Dedifferentiated amniotic fluid mesenchymal stem cell (primary cell): ENCODE measurements around the gene SLC11A2.
A peak's percentile ranks its signal among the peaks of the same experiment; 100 is the strongest.

Experiments used
- DNase-seq: peaks from one replicate; pipeline ENCODE4 v3.0.0-alpha.2; 2016; ENCODE audit errors: extremely low spot score

The SLC11A2 gene

GRCh38 chr12:51025836-51026638 is at the start of gene SLC11A2:
TSS of gene SLC11A2 (minus strand) at chr12:51026384. CDS start at chr12:51010728, 15,656 bp downstream.
- peak; percentile 87 for DNase-seq

- DNase-seq, result no peak
Measured at GRCh38 chr12:51075390-51075789, 49.2 kb upstream of the SLC11A2 start.

DNA sequence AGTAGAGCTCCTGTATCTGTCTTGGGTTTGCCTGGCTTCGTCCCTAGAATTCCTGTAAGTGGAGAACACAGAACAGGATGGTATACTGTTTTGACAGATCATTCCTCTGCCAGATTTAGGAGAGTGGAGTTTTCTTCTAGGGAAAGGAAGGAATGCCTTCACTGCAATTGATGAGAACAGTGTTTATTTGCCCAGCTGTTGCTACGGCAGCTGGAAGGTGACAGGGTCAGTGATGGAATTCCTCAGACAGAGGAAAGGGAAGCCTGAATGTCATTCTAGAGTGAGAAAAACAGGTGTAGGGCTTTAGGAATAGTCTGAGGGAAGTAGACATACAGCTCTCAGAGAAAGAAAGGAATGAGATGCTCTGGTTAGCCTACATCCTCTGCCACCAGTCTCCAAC is 45.5 kb upstream of the SLC11A2 start:
- no peak for DNase-seq

- no peak for DNase-seq
Measured at GRCh38 chr12:51070004-51070403, 43.8 kb upstream of the SLC11A2 start.

- DNase-seq, result no peak
Measured at GRCh38 chr12:51067771-51068170, 41.6 kb upstream of the SLC11A2 start.

DNA sequence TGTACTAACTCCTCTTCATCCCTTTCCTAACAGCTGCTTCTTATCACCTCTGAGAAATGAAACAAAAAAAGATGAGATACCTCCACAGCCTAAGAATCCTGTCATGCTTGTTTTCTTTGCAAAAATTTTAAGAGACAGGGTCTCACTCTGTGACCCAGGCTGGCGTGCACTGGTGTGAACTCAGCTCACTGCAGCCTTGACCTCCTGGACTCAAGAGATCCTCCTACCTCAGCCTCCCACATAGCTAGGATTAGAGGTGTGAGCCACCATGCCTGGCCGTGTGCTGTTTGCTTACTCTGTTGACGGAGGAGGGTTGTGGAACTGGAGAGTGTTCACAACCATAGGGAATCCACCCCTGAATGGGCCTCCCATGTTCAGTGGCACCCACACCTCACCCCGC is 41.0 kb upstream of the SLC11A2 start:
- no peak for DNase-seq

DNA sequence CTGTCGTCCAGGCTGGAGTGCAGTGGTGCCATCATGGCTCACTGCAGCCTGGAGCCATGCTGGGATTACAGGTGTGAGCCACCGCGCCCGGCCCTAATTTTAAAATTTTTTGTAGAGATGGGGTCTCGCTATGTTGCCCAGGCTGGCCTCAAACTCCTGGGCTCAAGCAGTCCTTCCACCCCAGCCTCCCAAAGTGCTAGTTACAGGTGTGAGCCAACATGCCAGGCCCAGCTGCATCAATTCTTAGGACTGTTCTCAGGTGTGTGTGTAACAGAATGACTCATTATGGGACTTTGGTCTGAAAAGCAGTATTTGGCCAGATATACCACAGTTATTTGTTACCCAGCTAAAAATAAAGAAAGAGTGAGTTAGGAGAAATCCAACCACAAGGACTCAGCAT is 39.3 kb upstream of the SLC11A2 start:
- DNase-seq, result no peak

DNA sequence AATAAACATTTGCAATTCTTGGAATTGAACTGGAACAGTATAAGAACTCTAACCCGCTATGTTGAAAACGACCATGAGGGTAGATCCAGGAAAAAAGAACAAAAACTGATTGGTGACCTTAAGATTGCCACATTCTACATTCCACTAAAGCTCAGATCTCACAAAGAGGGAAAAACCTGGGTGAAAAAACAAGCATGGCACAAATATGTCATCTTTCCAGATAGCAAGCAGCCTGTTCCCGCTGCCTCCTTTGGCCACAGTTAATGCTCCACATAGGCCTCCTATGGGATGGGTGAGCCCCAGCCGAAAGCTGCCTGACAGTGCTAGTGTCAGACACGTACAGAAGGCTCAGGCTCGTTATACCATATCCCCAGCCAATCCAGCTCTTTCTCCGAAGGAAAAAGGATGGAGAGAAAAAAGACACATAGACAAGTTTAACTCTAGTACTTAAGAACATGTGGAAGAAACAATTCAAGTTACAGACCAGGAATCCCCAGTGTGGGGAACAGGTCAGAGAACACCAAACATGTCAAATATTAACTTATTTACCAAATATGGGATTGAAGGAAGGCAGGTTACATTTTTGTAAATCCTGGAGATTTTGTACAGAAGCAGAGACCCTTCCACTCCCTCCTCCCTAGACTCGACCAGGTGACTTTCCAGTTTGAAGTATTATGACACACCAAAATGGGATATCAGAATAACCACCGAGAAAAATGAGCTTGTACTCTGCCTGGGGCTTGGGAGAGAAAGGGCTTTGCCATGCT is 36.6 kb upstream of the SLC11A2 start:
- no peak for DNase-seq

DNA sequence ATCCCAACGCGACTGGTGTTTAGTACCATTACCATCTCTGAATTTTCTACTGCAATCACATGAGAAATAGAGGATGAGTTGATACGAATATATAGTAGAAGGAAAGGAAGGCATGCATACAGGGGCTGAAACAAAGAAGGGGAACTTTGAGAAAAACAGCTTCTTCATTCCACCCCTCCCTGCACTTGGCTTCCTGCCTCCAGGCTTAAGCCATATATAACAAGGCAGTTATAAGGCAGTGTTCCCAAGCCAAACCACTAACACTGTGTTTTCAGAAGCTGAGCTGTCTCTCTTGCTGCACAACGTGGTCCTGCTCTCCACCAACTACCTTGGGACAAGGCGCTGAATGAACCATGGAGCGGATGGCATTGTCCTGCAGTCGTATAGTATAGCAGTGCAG is 32.9 kb upstream of the SLC11A2 start:
- DNase-seq, result no peak

- DNase-seq, result no peak
Measured at GRCh38 chr12:51056242-51056641, 30.1 kb upstream of the SLC11A2 start.

DNA sequence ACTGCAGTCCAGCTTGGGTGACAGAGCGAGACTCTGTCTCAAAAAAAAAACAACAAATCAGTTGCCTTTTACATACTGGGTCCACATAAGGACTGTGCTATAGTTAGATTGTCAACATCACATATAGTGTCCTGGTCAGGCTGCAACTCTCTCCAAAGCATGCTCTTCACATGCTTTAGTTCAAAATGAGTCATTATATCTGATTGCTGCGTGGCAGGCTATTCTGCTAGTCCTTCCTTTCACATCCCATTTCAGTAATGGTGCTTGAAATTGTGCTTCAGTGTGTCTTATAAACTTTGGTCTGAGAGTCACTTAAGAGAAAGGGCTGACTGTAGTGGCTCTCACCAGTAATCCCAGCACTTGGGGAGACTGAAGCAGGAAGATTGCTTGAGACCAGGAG is 28.9 kb upstream of the SLC11A2 start:
- no peak for DNase-seq

GRCh38 chr12:51051787-51052186 is 25.6 kb upstream of the SLC11A2 start:
- DNase-seq, result no peak

- DNase-seq, result no peak
Measured at GRCh38 chr12:51049525-51049924, 23.3 kb upstream of the SLC11A2 start.

DNA sequence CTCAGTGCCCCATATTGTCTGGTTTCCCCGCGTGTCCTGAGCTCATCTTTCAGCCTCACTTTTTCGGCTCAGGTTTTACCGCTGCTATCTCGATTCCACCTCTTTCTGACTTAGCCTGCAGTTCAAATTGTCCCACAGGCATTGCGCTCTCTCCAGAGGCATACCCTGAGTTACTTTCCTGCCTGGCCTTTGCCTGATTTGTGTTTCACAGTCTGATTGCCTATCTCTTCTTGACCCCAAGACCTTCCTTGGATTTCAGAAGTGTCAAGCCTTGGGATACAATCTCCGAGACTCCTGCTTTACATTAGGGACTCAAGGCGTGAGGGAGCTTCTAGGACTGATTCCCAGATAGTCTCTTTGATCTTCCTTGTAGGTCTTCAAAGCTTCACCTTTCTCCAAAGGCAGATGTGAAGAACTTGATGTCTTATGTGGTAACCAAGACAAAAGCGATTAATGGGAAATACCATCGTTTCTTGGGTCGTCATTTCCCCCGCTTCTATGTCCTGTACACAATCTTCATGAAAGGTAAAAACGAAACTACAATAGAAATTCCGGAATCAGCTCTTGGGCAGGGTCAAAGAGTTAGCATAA is 22.6 kb upstream of the SLC11A2 start:
- no peak for DNase-seq

DNA sequence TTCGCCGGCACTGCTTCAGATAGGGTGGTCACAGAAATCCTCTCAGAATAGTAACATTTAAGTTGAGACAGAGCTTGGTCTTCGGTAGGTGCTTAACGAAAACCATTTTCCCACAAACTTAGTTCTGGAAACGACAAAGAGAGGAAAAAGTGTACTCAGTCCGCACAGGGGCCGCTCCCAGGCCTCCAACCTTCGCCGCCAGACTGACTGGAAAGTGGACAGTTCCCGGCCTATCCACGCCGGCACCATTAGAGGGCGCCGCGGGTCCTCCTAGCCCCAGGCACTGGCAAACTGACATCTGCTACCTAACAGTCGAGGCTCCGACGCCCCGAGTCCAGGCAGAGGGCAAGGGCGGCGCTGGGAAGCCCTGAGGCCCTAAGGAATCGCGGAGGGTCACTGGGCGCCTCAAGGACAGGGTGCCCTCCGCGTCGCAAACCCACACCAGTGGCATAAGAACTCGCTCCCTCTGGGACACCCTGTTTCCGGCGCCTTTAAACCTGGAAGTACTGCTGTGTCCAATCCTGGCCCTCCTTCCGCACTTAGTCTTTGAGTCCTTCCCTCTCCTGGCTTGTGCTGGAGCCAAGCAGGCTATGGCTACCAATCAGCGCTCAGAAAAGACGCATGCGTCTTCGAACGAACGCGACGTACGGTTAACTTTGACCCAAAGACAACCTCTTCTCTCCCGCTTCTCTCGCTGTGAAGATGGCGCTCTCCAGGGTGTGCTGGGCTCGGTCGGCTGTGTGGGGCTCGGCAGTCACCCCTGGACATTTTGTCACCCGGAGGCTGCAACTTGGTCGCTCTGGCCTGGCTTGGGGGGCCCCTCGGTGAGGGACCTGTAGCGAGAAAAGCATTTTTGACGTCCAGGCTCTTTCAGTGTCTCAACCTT is 21.7 kb upstream of the SLC11A2 start, which contains the start of gene LETMD1:
Gene LETMD1, plus strand, starts transcription at position 673 of the 886 bp plus-strand sequence. Its CDS starts 30 bp downstream, at position 703.
- DNase-seq, result peak; percentile 99

DNA sequence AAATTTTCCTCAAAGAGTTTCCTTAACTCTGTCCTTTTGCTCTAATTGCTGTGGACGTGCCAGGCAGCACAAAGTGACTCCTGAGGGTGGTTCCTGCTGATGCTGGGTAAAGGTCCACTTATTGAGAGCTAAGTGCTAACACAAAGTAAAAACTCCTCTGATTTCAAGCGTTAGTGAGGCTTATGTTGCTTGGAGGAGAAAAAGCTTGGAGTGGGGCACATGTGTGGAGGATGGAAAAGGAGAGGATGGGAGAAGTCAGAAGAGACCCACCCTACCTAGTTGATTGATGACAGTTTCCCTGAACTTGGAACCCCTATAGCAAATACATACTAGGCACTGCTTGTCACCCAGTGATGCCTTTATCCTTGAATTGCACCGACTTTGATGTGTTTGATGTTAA is 10.1 kb upstream of the SLC11A2 start:
- DNase-seq, result no peak

GRCh38 chr12:51033457-51034089 is 7.4 kb upstream of the SLC11A2 start:
- DNase-seq, result no peak

DNA sequence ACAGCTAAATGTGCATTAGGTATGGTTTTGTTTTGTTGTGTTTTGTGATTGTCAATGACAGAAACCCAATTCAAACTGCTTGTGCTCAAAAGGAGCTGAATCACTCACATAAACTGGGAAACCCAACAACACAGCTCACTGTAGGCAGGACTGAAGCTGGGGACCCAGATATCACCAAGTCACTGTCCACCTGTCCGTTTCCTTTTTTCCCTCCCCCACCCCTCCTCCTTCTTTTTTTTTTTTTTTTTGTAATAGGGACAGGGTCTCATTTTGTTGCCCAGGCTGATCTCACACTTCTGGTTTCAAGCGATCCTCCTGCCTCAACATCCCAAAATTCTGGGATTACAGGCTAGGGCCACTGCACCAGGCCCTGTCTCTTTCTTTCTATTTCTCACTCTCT is 6.9 kb upstream of the SLC11A2 start:
- no peak for DNase-seq

DNA sequence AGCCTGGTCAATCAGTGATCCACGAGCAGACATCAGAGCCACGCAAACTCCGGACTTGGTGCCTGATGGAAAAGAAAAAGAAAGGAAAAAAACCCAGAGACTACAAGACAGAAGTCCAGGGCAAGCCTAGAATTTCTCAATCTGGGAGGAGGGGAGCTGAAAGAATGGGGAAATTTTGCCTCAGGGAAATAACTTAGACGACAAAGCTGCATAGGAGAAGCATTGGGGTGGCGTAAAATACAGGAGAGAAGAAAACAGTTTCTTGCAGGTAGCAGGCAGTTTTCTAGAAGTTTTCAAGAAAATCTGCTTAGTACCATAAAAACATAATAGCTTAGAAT is 2.6 kb upstream of the SLC11A2 start:
- peak; percentile 51 for DNase-seq

GRCh38 chr12:51028126-51028812 is 2.1 kb upstream of the SLC11A2 start:
- peak; percentile 34 for DNase-seq
